SW 1271 (cell line): ENCODE data around the gene TCEAL7.
"Not testable (repeated sequence)": the region's sequence is repeated elsewhere in the genome, so short reads cannot be mapped to it uniquely, and the experiment has no call there.

ENCODE experiments used
- DNase-seq, 2 experiments: peaks; one replicate each; lab custom pipeline; 2025; lab: John Stamatoyannopoulos, UW

The TCEAL7 gene

GRCh38 chrX:103329991-103330390 is at the start of gene TCEAL7:
Gene TCEAL7, plus strand, starts transcription at chrX:103330239. Its CDS starts 1,165 bp downstream, at chrX:103331404.
- no peak for DNase-seq

- DNase-seq: no peak
These were observed 36.9 kb upstream of the TCEAL7 start for GRCh38 chrX:103293118-103293517.

- DNase-seq: no peak
These were observed 25.3 kb upstream of the TCEAL7 start for GRCh38 chrX:103304705-103305104.

- DNase-seq: not testable (repeated sequence)
These were observed 24.4 kb upstream of the TCEAL7 start for GRCh38 chrX:103305666-103306065.

- no peak for DNase-seq
These were observed 20.0 kb upstream of the TCEAL7 start for GRCh38 chrX:103309860-103310554.

- peak in 1 of 2 experiments; percentile 14 for DNase-seq
These were observed 19.3 kb upstream of the TCEAL7 start, which contains the start of gene BEX2 for GRCh38 chrX:103310555-103311398. Gene BEX2, minus strand, starts transcription at chrX:103310990. Its CDS starts 1,014 bp downstream, at chrX:103309976.

GRCh38 chrX:103311399-103311780 is 18.6 kb upstream of the TCEAL7 start:
- no peak for DNase-seq

GRCh38 chrX:103330681-103331288 is 746 bp downstream of the TCEAL7 start:
- no peak for DNase-seq

- no peak for DNase-seq
These were observed 8.6 kb downstream of the TCEAL7 start for GRCh38 chrX:103338663-103339062.

GRCh38 chrX:103343105-103343504 is 13.1 kb downstream of the TCEAL7 start:
- peak in 1 of 2 experiments; percentile 20 for DNase-seq

GRCh38 chrX:103344606-103345005 is 14.6 kb downstream of the TCEAL7 start:
- DNase-seq: no peak

GRCh38 chrX:103347682-103348397 is 17.8 kb downstream of the TCEAL7 start:
- no peak for DNase-seq

GRCh38 chrX:103356130-103356798 is 26.2 kb downstream of the TCEAL7 start, which contains the start of gene TCEAL9:
Gene TCEAL9, plus strand, starts transcription at chrX:103356506. Its CDS starts 1,179 bp downstream, at chrX:103357685.
- peak; percentile 30 to 48 for DNase-seq

GRCh38 chrX:103356858-103357257 is 26.8 kb downstream of the TCEAL7 start:
- DNase-seq: no peak

GRCh38 chrX:103357871-103358270 is 27.8 kb downstream of the TCEAL7 start:
- DNase-seq: no peak

- not testable (repeated sequence) for DNase-seq
These were observed 29.6 kb downstream of the TCEAL7 start for GRCh38 chrX:103359605-103360004.

GRCh38 chrX:103360092-103360491 is 30.1 kb downstream of the TCEAL7 start:
- DNase-seq: no peak

GRCh38 chrX:103360916-103361315 is 30.9 kb downstream of the TCEAL7 start:
- no peak for DNase-seq

- DNase-seq: no peak
These were observed 31.8 kb downstream of the TCEAL7 start for GRCh38 chrX:103361798-103362197.

- DNase-seq: peak in 1 of 2 experiments; percentile 11
These were observed 32.4 kb downstream of the TCEAL7 start for GRCh38 chrX:103362474-103362873.

- DNase-seq: no peak
These were observed 33.0 kb downstream of the TCEAL7 start for GRCh38 chrX:103363046-103363445.
